ENCODE results near the gene NUP210. TPM values are rescaled to one million over a fixed set of nuclear protein-coding genes. Genes with fewer than 3 reads are reported as not detected.

Gene NUP210
- polyA plus RNA-seq, 1 of the 3 experiments (the other 2 are of a cell fraction) = 1.8 TPM

DNA sequence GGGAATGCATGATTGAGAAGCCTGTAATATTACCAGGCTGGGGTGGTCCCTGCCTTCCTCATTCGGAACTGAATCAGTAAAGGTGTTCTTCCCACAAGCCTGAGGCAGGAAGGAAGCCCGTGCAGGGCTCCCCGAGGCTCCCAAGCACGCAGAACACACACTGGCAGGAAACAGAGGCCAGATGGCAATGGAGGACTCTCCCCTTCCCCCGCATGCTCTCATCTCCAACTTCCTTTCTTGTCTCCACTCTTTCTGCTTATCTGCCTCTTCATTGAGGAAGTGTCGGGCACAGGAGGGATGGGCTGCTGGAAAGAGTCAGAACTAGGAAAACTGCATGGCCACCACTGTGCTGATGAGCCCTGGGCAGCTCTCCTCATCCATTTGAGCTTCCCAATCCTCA is 123.5 kb downstream of the NUP210 start (continued):
- TF ChIP-seq, protein P1, sequence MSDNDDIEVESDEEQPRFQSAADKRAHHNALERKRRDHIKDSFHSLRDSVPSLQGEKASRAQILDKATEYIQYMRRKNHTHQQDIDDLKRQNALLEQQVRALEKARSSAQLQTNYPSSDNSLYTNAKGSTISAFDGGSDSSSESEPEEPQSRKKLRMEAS (IDR thresholded peaks at IDR 0.05; ENCODE audit: low read depth) = no peak
- TF ChIP-seq, protein P2, sequence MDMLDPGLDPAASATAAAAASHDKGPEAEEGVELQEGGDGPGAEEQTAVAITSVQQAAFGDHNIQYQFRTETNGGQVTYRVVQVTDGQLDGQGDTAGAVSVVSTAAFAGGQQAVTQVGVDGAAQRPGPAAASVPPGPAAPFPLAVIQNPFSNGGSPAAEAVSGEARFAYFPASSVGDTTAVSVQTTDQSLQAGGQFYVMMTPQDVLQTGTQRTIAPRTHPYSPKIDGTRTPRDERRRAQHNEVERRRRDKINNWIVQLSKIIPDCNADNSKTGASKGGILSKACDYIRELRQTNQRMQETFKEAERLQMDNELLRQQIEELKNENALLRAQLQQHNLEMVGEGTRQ (IDR thresholded peaks at IDR 0.05; ENCODE audit: borderline replicate concordance, low read depth, low read length) = no peak
- no peak for TF ChIP-seq ELF1 (IDR thresholded peaks at IDR 0.05)
- no peak for TF ChIP-seq MXI1 (IDR thresholded peaks at IDR 0.05; ENCODE audit: low read depth, low read length)
- no peak for TF ChIP-seq GABPA (IDR thresholded peaks at IDR 0.05; ENCODE audit: low read depth)
- no peak for TF ChIP-seq ZBTB33 (IDR thresholded peaks at IDR 0.05; ENCODE audit: borderline replicate concordance, low read depth)
- TF ChIP-seq NFIC (IDR thresholded peaks at IDR 0.05; ENCODE audit: borderline replicate concordance) = no peak

DNA sequence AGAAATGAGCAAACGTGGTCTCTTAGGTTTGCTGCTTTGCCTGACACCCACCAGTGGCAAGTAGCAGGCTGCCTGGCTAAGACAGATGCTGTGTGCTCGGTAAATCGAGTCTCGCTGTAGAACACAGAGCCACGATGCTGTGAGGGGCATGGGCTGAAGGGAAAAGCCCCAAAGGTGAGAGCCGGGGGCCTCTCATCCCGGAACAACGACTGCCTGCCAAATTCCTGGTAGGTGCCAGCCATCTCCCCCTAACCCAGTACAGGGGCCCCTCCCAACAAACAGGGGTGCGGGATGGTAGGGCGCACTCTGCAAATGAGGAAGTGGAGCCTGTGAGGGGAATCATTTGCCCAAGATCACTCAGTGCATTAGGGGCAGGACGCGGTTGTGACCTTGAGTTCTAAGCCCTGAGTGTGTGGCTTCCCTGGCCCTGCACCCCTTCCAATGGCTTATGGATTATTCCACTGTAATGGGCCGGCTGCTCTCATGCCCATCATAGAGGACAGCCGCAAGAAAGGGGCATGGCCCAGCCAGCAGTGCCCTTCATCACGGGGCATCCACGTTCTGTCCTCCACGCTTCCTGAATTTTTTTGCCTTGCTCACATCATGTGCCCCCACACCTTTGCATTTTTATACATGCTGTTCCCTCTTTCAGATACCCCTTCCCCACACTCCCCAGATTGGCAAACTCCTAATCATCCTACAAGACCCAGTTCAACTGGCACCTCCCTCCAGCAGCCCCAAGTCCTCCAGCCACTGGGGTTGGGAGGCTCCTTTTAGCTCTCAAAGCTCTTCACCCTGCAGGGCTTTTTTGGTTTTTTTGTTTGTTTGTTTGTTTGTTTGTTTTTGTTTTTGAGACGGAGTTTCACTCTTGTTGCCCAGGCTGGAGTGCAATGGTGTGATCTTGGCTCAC is 125.4 kb downstream of the NUP210 start:
- Histone ChIP-seq H3K9ac (no peak overlapping the region), H4K20me1 (ENCODE audit: insufficient read depth) (no peaks in the 10 kb centered on the region), H3K4me3 (ENCODE audit: low read depth in 2 of 2, low read length in 1 of 2) (no peak overlapping the region), H3K9me3 (no peaks in the 10 kb centered on the region), H3K4me2 (no peak overlapping the region), H3K27me3 (ENCODE audit: insufficient read depth) (no peaks in the 10 kb centered on the region), H3K4me1 (ENCODE audit: control insufficient read depth in 1 of 2, insufficient read depth in 2 of 2, low read depth in 1 of 2, low read length in 1 of 2) (peaks cover 0 to 6% of the 10 kb centered on the region in 2 experiments; a peak in 1 of 4 replicates), H3K9me2 (no peaks in the 10 kb centered on the region), H3K27ac (ENCODE audit: low read depth in 2 of 2, low read length in 1 of 2) (no peak overlapping the region), H3K36me3 (replicated peaks in 1 of 2; ENCODE audit: control insufficient read depth in 1 of 2, insufficient read depth in 2 of 2, low read length in 1 of 2) (no peaks in the 10 kb centered on the region), H3K79me2 (ENCODE audit: insufficient read depth) (no peaks in the 10 kb centered on the region), H2AFZ (ENCODE audit: low read depth) (no peak overlapping the region), H3F3A (replicated peaks; ENCODE audit: insufficient read depth) (no peaks in the 10 kb centered on the region)
- POLR2A ChIA-PET = no interaction called here
- no peak for DNase-seq
- WGBS (ENCODE audit: low lambda C conversion rate) = 76% methylated on average over 15 of the region's 18 CpGs
- TF ChIP-seq SIN3A (IDR thresholded peaks at IDR 0.05; ENCODE audit: borderline replicate concordance, low read depth, low read length) (no peak), USF1 (IDR thresholded peaks at IDR 0.05; ENCODE audit: borderline replicate concordance, low read depth) (no peak), TEAD4 (IDR thresholded peaks at IDR 0.05; ENCODE audit: borderline replicate concordance, insufficient read depth) (no peak), CHD2 (IDR thresholded peaks at IDR 0.05; ENCODE audit: low read length, partially characterized antibody) (no peak), POLR2AphosphoS5 (IDR thresholded peaks at IDR 0.05; ENCODE audit: low read depth, low read length) (no peak)
- CTCF ChIA-PET = no interaction called here

Data from SK-N-SH (cell line).